GM19239 (cell line): Measurements from ENCODE around the gene BORCS5.
A peak's percentile ranks its signal among the peaks of the same experiment; 100 is the strongest.

ENCODE experiments used
- DNase-seq: peaks from one replicate; pipeline ENCODE4 v3.0.0; 2011; ENCODE audit warnings: low spot score; ENCODE audit not compliant: insufficient read length
- FAIRE-seq: peaks from 2 replicates; lab custom pipeline; 2011; peaks lifted over from hg19 to GRCh38; lab: Jason Lieb, UNC

BORCS5 gene

DNA sequence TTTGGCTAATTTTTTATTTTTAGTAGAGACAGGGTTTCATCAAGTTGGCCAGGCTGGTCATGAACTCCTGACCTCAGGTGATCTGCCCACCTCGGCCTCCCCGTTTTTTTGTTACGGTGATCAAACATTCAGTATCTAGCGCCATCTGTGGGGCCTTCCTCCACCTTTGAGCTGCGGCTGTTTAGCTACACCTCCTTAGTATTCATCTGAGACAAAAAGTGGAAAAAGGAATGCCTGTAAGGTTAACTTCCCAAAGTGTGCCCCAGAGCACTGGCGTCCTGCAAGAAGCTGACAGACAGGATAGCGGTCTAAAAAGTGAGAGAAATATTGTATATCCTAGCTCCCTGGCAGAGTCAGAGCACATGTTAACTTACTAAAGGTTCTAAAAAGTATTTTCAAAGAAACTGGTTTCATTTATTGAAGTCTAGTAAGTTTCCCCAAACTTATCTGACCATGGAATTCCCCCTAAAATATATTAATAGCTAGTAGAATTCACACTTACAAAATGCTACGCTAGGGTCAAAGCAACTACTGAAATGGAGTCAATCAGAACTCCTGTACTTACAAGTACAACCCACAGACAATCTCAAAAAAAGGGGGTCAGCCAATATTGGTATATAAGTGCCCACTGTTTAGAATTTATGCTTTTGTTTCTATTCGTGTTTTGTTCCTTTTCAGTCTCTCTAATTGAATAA is 146.7 kb downstream of the BORCS5 start:
- FAIRE-seq (peak; percentile 40), DNase-seq (no peak)

DNA sequence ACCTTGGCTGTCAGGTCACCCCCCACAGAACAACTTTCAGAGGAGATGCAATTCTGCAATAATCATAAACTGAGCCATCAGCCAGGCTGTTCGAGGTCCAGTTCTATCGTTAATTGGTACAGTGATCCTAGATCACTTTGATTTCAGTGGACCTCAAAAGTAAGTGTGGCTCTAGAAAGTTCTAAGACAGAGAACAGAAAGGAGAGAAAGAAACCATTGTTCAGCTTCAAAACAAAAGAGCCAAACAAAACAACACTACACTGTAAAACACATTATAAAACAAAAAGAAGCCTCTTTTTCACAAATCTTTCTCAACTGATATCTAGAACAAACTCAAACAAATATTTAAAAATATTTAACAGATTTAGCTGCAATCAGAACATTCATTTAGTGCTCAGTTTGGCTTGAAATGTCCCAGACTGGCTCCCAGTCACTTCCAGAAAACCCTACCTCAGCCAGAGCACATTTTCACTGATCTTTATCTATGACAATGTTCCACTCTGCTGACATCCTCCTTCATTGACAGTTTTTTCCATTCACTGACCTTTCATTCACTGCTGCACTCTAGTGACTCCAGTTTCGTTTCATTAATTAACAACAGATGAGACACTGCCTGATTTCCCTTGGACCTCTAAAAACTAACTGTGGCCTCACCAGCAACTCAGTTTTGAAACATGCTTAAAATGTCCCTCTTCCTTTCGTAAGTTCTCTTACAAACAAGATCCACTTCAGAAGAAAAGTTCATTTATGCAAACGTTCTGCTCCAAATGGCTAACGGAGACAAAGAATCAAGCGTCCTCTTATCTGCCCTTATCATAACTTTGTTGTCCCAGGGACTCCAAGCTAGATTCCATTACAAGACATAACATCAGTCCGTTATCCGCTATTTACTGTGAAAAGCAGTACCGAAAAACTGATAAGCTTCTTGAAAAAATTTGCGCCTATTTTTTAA is 148.9 kb downstream of the BORCS5 start:
- FAIRE-seq (peak; percentile 94), DNase-seq (peak; percentile 54)

- no peak for DNase-seq
- peak; percentile 73 for FAIRE-seq
These were observed 149.6 kb downstream of the BORCS5 start for GRCh38 chr12:12506496-12506890.

DNA sequence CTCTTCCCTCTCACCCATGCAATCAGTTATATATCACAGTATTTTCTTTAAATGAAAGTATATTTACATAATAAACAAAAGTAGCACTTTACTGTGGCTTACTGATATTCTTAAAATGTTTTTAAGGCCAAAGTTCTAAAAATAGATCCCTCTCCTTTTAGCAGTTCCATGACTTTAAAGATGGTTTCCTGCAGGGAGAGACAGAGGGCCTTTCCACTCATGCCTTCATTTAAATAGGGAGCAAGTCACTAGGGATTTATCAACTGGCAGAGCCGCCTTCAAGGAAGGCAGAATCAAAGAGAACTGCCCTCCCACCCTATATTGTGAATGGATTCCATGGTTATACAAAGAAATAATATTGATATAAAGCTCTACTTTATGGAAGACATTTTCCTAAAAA is 150.2 kb downstream of the BORCS5 start:
- FAIRE-seq = no peak
- no peak for DNase-seq

GRCh38 chr12:12508612-12509011 is 151.7 kb downstream of the BORCS5 start:
- DNase-seq (no peak), FAIRE-seq (no peak)

DNA sequence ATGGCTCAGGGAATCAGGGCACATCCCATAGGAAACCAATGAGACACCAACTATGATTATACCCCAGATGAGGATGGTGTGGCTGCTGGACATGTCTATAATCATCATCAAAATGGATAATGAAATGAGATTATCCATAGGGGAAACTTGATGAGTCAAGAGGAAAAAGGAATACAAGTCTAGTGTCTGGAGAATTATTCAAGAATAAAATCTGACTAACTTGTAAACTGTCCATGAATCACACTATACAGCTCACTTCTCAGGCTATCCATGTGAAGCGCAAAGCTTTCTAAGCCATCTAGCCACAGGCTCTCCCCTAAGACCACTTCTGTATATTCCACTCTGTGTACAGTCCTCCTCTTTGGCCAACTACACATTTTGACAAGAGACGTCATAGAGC is 153.3 kb downstream of the BORCS5 start:
- no peak for DNase-seq
- FAIRE-seq = no peak

DNA sequence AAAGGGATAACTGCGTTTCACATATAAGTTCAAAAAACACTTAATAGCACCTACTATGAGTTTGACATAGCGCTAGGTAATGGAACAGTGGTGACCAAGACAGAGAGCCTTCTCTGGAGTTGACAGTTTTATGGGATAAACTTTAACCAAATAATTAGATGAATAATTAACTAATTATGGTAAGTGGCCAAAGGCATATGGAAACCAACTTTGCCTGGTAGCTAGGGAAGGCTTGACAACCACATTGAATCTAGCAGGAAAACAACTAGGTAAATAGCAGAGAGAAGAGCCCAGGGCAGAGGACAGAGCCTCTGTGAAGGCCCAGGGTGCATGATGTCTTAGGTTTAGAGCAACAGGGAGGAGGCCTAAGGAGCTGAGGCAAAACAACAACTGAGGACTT is 153.7 kb downstream of the BORCS5 start:
- FAIRE-seq = no peak
- DNase-seq = no peak

DNA sequence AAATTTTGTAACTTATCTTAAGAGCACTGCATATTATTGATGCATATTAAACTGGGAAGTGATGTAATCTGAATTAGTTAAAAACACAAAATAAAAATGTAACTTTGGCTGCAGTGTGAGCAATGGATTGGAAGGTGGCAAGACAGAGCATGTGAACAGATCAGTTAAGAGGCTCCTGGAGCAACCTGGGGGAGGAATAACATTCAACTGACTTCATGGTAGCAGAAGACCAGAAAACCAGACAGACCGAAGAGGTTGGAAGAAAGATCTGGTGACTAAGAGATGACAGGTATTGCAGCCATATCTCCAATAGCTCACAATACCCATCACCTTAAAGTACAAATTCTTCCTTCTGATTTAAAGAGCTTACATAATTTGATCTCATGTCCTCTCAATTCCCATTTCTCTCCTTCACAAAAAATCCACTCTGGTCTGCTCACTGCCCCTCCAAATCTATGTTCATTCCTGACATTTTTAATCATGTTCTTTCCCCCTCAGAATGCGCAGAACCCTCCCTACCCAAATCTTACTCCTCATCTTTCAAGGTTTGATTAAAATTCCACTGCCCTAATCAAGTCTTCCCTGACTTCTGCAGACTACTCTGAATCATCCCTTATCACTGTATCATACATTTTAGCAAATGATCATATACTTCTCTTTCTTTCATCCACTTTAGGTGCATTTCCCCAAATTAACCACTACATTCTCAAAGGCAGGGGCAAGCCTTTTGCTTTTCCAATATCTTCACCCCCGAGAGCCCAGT is 154.3 kb downstream of the BORCS5 start:
- FAIRE-seq (peak; percentile 40), DNase-seq (no peak)

DNA sequence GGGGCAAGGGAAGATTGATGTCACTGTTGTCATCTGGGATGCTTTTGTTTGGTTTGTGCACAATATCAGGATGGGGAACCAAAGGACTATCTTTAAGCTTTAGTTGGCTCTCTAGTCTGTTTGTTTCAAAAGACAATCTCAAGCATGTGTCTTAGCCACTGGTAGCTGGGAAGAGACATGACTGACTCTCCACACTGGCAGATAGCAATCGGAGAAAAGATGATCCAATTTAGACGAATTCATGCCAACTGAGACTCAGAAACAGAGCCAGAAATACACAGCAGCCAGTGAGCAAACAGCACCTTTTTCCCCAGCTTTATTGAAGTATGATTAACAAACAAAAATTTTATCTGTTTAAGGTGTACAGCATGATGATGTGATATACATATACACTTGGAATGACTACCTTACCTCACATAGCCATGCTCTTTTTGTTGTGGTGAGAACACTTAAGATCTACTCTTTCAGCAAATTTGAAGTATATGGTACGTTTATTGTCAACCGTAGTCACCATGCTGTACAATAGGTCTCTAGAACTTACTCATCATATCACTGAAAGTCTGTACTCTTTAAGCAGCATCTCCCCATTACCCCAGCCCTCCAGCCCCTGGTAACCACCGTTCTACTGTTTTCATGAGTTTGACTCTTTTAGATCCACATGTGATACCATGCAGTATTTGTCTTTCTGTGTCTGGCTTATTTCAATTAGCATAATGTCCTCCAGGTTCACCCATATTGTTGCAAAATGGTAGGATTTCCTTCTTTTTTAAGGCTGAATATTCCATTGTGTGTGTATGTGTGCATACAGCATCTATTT is 155.2 kb downstream of the BORCS5 start:
- DNase-seq = no peak
- FAIRE-seq = peak; percentile 47

- DNase-seq (no peak), FAIRE-seq (peak; percentile 74)
These were observed 156.6 kb downstream of the BORCS5 start for GRCh38 chr12:12513416-12514006.

- FAIRE-seq = no peak
These were observed 161.6 kb downstream of the BORCS5 start for GRCh38 chr12:12518464-12518845.

DNA sequence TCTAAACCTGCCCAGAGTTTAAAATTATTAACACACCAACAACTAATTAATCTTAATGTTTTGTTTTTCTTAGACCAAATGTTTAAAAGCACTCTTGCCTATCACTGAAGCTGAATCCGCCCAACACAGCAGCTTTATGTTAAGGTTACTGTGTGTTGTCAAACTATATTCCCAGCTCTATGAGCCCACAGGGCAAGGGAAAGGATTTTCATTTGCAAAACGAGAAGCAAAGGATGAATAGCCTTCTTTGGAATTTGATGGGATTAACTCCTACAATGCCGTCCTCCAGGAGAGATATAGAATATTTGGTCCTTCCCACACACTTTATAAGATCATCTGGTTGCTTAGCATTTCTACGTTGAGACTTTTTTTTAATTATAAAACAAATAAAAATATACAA is 162.0 kb downstream of the BORCS5 start:
- FAIRE-seq = no peak
- DNase-seq = no peak

More at GRCh38 chr12:12518464-12518845, 161.6 kb downstream of the BORCS5 start:
- DNase-seq = no peak
